ENCODE measurements around the gene PC.
"Not testable (repeated sequence)": the region's sequence is repeated elsewhere in the genome, so short reads cannot be mapped to it uniquely, and the experiment has no call there.

The PC gene

DNA sequence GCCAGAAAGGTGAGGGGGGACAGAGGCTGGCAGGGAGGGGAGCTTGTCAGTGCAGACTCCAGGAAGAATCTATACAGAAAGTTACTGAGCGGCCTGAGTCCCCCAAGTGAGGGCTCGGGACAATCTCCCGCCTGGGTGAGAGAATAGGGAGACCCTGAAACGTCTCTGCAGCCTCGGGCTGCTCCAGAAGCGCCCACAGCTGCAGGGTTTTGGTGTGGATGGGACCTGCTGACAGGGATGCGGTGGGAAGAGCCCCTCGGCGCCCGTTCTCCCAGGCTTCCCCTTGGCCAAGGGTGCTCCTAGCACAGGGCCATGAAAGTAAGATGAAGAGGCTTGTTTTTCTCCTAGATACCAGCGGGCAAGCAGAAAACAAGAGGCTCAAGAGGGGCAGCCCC lies 115.7 kb downstream of the PC start:
- DNase-seq (ENCODE audit: low read depth, low spot score) = no peak
- ChIA-PET POLR2A (interaction anchor here (0.6 kb wide), 1 partner anchor 13 kb away, joined by 4 read pairs; no protein-coding TSS in a partner anchor), CTCF (interaction anchor here (0.8 to 2.0 kb wide), 10 partner anchors 8 to 211 kb away, joined by 3 to 8 read pairs (median 4); no protein-coding TSS in a partner anchor)
- H3K4me3 ChIP-seq (ENCODE audit: low read depth, low read length) = peak overlapping the region; percentile 98
- TF ChIP-seq, protein P1, sequence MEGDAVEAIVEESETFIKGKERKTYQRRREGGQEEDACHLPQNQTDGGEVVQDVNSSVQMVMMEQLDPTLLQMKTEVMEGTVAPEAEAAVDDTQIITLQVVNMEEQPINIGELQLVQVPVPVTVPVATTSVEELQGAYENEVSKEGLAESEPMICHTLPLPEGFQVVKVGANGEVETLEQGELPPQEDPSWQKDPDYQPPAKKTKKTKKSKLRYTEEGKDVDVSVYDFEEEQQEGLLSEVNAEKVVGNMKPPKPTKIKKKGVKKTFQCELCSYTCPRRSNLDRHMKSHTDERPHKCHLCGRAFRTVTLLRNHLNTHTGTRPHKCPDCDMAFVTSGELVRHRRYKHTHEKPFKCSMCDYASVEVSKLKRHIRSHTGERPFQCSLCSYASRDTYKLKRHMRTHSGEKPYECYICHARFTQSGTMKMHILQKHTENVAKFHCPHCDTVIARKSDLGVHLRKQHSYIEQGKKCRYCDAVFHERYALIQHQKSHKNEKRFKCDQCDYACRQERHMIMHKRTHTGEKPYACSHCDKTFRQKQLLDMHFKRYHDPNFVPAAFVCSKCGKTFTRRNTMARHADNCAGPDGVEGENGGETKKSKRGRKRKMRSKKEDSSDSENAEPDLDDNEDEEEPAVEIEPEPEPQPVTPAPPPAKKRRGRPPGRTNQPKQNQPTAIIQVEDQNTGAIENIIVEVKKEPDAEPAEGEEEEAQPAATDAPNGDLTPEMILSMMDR (IDR thresholded peaks at IDR 0.05; ENCODE audit: insufficient read depth, low read length, missing control alignments) = no peak

DNA sequence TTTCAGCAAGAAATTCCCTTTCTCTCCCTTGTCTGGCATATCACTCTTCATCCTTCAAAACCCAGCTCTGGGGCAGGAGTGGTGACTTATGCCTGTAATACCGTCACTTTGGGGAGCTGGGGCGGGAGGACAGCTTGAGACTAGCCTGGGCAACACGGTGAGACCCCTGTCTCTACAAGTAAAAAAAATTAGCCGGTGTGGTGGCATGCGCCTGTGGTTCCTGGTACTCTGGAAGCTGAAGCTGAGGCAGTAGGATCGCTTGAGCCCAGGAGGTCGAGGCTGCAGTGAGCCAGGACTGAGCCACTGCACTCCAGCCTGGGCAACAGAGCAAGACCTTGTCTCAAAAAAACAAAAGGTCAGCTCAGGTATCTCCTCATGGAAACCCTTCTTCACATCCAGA lies 116.3 kb downstream of the PC start:
- TF ChIP-seq, protein P1 (IDR thresholded peaks at IDR 0.05; ENCODE audit: insufficient read depth, low read length, missing control alignments) = no peak
- DNase-seq (ENCODE audit: low read depth, low spot score) = no peak
- ChIA-PET CTCF (interaction anchor here (1.0 to 2.0 kb wide), 6 partner anchors 7 to 212 kb away, joined by 3 to 8 read pairs (median 4); no protein-coding TSS in a partner anchor), POLR2A (no interaction called here)
- peak overlapping the region; percentile 98 for H3K4me3 ChIP-seq (ENCODE audit: low read depth, low read length)

DNA sequence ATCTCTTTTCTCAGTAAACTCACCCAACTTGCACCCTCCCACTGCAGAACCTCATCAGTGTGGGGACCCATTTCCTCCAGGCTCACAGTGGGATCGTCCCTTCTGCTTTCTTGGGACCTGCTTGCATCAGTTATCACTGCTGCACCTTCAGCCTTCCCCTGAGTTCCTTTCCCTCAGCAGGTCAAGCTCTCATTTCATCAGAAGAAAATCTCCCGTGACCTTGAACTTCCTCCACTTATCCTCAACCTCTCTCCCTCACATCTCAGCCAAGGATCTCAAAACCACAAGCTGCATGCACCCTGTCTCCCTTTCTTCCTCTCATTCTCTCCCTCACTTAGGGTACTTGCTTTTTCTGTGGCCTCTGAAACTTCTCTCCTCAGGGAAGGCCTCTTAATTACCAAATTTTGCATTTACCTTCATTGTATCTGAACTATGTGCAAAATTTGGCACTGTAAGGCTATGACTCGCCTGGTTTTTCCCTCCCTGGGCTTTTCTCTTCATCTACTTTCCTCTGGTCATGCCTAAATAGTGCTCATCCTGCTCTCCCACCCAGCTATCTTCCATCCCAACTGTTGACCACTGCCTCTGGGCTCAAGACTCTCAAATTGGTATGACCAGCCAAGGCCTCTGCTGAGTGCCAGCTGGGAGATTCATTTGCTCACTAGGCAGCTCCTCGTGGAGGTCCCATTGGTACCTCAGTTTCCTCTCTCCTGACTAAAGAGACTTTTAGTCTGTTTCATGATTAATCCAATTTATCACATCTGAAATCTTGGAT lies 117.7 kb downstream of the PC start:
- no peak for DNase-seq (ENCODE audit: low read depth, low spot score)
- ChIA-PET CTCF (interaction anchor here (1.1 to 13.1 kb wide), 2 partner anchors 135 to 145 kb away, joined by 4 to 246 read pairs; partner anchors contain the start of gene C11orf86), POLR2A (interaction anchor here (0.7 kb wide), 1 partner anchor 130 kb away, joined by 3 read pairs; no protein-coding TSS in a partner anchor)
- H3K4me3 ChIP-seq (ENCODE audit: low read depth, low read length) = no peak overlapping the region
- TF ChIP-seq, protein P1 (IDR thresholded peaks at IDR 0.05; ENCODE audit: insufficient read depth, low read length, missing control alignments) = no peak

DNA sequence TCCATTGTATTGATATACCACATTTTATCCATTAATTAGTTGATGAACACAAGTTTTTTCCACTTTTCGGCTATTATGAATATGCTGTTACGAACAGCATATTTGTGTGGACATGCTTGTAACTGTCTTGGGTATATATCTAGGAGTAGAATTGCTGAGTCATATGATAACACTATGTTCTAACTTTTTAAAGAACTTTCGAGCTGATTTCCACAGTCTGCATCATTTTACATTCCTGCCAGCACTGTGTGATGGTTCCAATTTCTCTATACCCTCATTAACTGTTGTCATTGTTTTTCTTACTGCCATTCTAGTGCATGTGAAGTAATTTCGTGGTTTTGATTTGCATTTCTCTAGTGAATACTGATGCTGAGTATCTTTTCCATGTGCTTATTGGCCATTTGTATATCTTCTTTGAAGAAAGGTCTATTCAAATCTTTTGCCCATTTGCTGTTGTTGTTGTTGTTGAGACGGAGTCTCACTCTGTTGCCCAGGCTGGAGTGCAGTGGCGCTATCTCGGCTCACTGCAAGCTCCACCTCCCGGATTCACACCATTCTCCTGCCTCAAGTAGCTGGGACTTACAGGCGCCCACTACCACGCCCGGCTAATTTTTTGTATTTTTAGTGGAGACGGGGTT lies 122.3 kb downstream of the PC start:
- ChIA-PET POLR2A (no interaction called here), CTCF (interaction anchor here (13.1 kb wide), 1 partner anchor 140 kb away, joined by 246 read pairs; no protein-coding TSS in a partner anchor)
- H3K4me3 ChIP-seq (ENCODE audit: low read depth, low read length) = no peak overlapping the region
- TF ChIP-seq, protein P1 (IDR thresholded peaks at IDR 0.05; ENCODE audit: insufficient read depth, low read length, missing control alignments) = no peak
- DNase-seq (ENCODE audit: low read depth, low spot score) = no peak

DNA sequence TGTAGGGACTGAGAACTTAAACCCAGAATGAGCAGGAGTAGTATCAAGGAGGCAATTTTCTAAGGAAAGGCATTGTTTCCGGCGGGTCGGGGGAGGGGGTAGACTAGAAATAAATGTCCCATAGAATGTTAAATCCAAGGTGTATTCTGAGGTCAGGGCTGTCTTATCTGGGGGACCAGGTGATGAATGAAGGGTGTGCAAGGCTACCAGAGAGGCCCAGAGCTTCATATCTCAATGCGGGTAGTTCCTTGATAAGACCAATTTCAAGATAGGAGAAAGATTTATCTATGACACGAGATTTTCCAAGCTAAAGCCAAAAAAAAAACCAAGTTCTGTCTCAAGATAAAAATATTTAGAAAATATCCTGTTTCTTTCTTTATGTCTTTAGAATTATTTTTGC lies 123.2 kb downstream of the PC start:
- no peak for DNase-seq (ENCODE audit: low read depth, low spot score)
- ChIA-PET CTCF (interaction anchor here (0.6 to 13.1 kb wide), 19 partner anchors 8 to 427 kb away, joined by 3 to 246 read pairs (median 4); partner anchors contain the start of genes RBM4B and RCE1), POLR2A (no interaction called here)
- TF ChIP-seq, protein P1 (IDR thresholded peaks at IDR 0.05; ENCODE audit: insufficient read depth, low read length, missing control alignments) = no peak
- H3K4me3 ChIP-seq (ENCODE audit: low read depth, low read length) = no peak overlapping the region

DNA sequence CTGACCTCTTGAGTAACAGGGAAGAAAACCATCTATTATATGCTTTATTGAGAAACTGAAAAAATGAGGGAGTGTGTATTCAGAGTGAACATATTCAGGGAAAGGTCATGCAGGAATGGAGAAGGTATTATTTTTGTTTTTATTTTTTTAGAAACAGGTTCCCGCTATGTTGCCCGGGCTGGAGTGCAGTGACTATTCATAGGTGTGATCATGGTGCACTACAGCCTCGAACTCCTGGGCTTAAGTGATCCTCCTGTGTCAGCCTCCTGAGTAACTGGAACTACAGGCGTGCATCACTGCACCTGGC lies 123.7 kb downstream of the PC start:
- TF ChIP-seq, protein P1 (IDR thresholded peaks at IDR 0.05; ENCODE audit: insufficient read depth, low read length, missing control alignments) = no peak
- ChIA-PET POLR2A (no interaction called here), CTCF (interaction anchor here (0.6 to 13.1 kb wide), 25 partner anchors 8 to 427 kb away, joined by 3 to 246 read pairs (median 4); partner anchors contain the start of genes RBM4B and RCE1)
- DNase-seq (ENCODE audit: low read depth, low spot score) = no peak
- H3K4me3 ChIP-seq (ENCODE audit: low read depth, low read length) = no peak overlapping the region

DNA sequence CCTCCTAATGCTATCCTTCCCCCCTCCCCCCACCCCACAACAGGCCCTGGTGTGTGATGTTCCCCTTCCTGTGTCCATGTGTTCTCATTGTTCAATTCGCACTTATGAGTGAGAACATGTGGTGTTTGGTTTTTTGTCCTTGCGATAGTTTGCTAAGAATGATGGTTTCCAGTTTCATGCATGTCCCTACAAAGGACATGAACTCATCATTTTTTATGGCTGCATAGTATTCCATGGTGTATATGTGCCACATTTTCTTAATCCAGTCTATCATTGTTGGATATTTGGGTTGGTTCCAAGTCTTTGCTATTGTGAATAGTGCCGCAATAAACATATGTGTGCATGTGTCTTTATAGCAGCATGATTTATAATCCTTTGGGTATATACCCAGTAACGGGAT lies 133.6 kb downstream of the PC start:
- CTCF ChIA-PET = interaction anchor here (1.4 kb wide), 2 partner anchors 9 to 130 kb away, joined by 4 read pairs; no protein-coding TSS in a partner anchor
- POLR2A ChIA-PET; H3K4me3 ChIP-seq (ENCODE audit: low read depth, low read length); DNase-seq (ENCODE audit: low read depth, low spot score): not testable (repeated sequence)
